ENCODE results near the gene UBE3D.
"Not testable (repeated sequence)": the region's sequence is repeated elsewhere in the genome, so short reads cannot be mapped to it uniquely, and the experiment has no call there.

Gene UBE3D

GRCh38 chr6:82909551-82909950, 156.1 kb downstream of the UBE3D start:
- no peak for DNase-seq

- no peak for DNase-seq
These were observed 157.0 kb downstream of the UBE3D start for GRCh38 chr6:82908661-82909060.

GRCh38 chr6:82906951-82907350, 158.7 kb downstream of the UBE3D start:
- no peak for DNase-seq

GRCh38 chr6:82906489-82906888, 159.2 kb downstream of the UBE3D start:
- DNase-seq = no peak

- DNase-seq = no peak
These were observed 160.8 kb downstream of the UBE3D start for GRCh38 chr6:82904860-82905259.

- DNase-seq = no peak
These were observed 161.4 kb downstream of the UBE3D start for GRCh38 chr6:82904257-82904656.

GRCh38 chr6:82902290-82902689, 163.4 kb downstream of the UBE3D start:
- DNase-seq = no peak

- DNase-seq = no peak
These were observed 170.9 kb downstream of the UBE3D start for GRCh38 chr6:82894653-82895259.

- DNase-seq = no peak
These were observed 171.6 kb downstream of the UBE3D start for GRCh38 chr6:82893889-82894652.

GRCh38 chr6:82891503-82891902, 174.1 kb downstream of the UBE3D start:
- DNase-seq = not testable (repeated sequence)

GRCh38 chr6:82891076-82891475, 174.6 kb downstream of the UBE3D start:
- DNase-seq = no peak

GRCh38 chr6:82890240-82890639, 175.4 kb downstream of the UBE3D start:
- no peak for DNase-seq

- DNase-seq = no peak
These were observed 176.5 kb downstream of the UBE3D start for GRCh38 chr6:82889143-82889542.

- no peak for DNase-seq
These were observed 183.1 kb downstream of the UBE3D start for GRCh38 chr6:82882363-82883023.

- no peak for DNase-seq
These were observed 184.1 kb downstream of the UBE3D start for GRCh38 chr6:82881519-82881918.

GRCh38 chr6:82878812-82879211, 186.8 kb downstream of the UBE3D start:
- DNase-seq = no peak

GRCh38 chr6:82877213-82878195, 188.1 kb downstream of the UBE3D start:
- DNase-seq = no peak

GRCh38 chr6:82875573-82876185, 190.0 kb downstream of the UBE3D start:
- DNase-seq = no peak

- no peak for DNase-seq
These were observed 190.8 kb downstream of the UBE3D start for GRCh38 chr6:82874867-82875266.

- DNase-seq = no peak
These were observed 193.5 kb downstream of the UBE3D start for GRCh38 chr6:82872185-82872584.

- no peak for DNase-seq
These were observed 195.0 kb downstream of the UBE3D start for GRCh38 chr6:82870582-82871172.

GRCh38 chr6:82869493-82869892, 196.1 kb downstream of the UBE3D start:
- no peak for DNase-seq
